Central memory CD8-positive, alpha-beta T cell (primary cell): ENCODE measurements around the gene CD177.
"Not testable (repeated sequence)": the region's sequence is repeated elsewhere in the genome, so short reads cannot be mapped to it uniquely, and the experiment has no call there.

Experiments used
- ATAC-seq: fragments of 150-1000 bp; cut with Tn5 transposase; replicated peaks from 2 replicates; pipeline ENCODE4 v1.10.0; 2022; ENCODE audit warnings: mild to moderate bottlenecking, moderate FRiP score, moderate number of reproducible peaks; ENCODE audit not compliant: poor library complexity, severe bottlenecking; ENCODE audit errors: extremely low read depth
- DNase-seq, 2 donors: peaks; one replicate each; pipeline ENCODE4 v3.0.0; 2021; ENCODE audit warnings: low spot score in 2 of 2
- H3K27ac Mint-ChIP-seq: one replicate; pipeline ENCODE4 v1.8.0; 2022; ENCODE audit warnings: low read depth, mild to moderate bottlenecking, moderate library complexity, mixed read lengths
- H3K27me3 Mint-ChIP-seq: one replicate; pipeline ENCODE4 v1.8.0; 2022; ENCODE audit warnings: mixed read lengths
- H3K36me3 Mint-ChIP-seq: one replicate; pipeline ENCODE4 v1.8.0; 2022; ENCODE audit warnings: mild to moderate bottlenecking, moderate library complexity, mixed read lengths; ENCODE audit not compliant: insufficient read depth
- H3K4me1 Mint-ChIP-seq: one replicate; pipeline ENCODE4 v1.8.0; 2022; ENCODE audit warnings: mixed read lengths
- H3K4me3 Mint-ChIP-seq: one replicate; pipeline ENCODE4 v1.8.0; 2022; ENCODE audit warnings: mild to moderate bottlenecking, moderate library complexity, mixed read lengths
- H3K9me3 Mint-ChIP-seq: one replicate; pipeline ENCODE4 v1.8.0; 2022; ENCODE audit warnings: mixed read lengths

The CD177 gene

GRCh38 chr19:43339243-43339930, 14.1 kb upstream of the CD177 start:
- H3K36me3 Mint-ChIP-seq, H3K4me3 Mint-ChIP-seq, H3K9me3 Mint-ChIP-seq, DNase-seq, ATAC-seq, H3K4me1 Mint-ChIP-seq, H3K27ac Mint-ChIP-seq: not testable (repeated sequence)
- peaks cover 40% of the 10 kb centered on the region for H3K27me3 Mint-ChIP-seq

GRCh38 chr19:43340101-43340500, 13.4 kb upstream of the CD177 start:
- not testable (repeated sequence) for H3K4me1 Mint-ChIP-seq, ATAC-seq, H3K4me3 Mint-ChIP-seq, H3K9me3 Mint-ChIP-seq, H3K27ac Mint-ChIP-seq, DNase-seq, H3K36me3 Mint-ChIP-seq
- peaks cover 40% of the 10 kb centered on the region for H3K27me3 Mint-ChIP-seq

- not testable (repeated sequence) for H3K4me1 Mint-ChIP-seq, H3K4me3 Mint-ChIP-seq, H3K27ac Mint-ChIP-seq, DNase-seq, H3K9me3 Mint-ChIP-seq, ATAC-seq, H3K36me3 Mint-ChIP-seq
- peaks cover 40% of the 10 kb centered on the region for H3K27me3 Mint-ChIP-seq
These were observed 12.4 kb upstream of the CD177 start for GRCh38 chr19:43341098-43341497.

- ATAC-seq, H3K9me3 Mint-ChIP-seq, H3K4me1 Mint-ChIP-seq, H3K4me3 Mint-ChIP-seq, DNase-seq, H3K27ac Mint-ChIP-seq, H3K36me3 Mint-ChIP-seq: not testable (repeated sequence)
- H3K27me3 Mint-ChIP-seq, result peaks cover 43% of the 10 kb centered on the region
These were observed 11.4 kb upstream of the CD177 start for GRCh38 chr19:43342104-43342503.

GRCh38 chr19:43344347-43344925, 9.1 kb upstream of the CD177 start:
- ATAC-seq, DNase-seq, H3K4me3 Mint-ChIP-seq, H3K27ac Mint-ChIP-seq, H3K4me1 Mint-ChIP-seq, H3K36me3 Mint-ChIP-seq, H3K9me3 Mint-ChIP-seq: not testable (repeated sequence)
- peaks cover 50% of the 10 kb centered on the region for H3K27me3 Mint-ChIP-seq

- H3K27ac Mint-ChIP-seq, H3K9me3 Mint-ChIP-seq, H3K36me3 Mint-ChIP-seq, DNase-seq, ATAC-seq, H3K4me3 Mint-ChIP-seq, H3K4me1 Mint-ChIP-seq: not testable (repeated sequence)
- peaks cover 35% of the 10 kb centered on the region for H3K27me3 Mint-ChIP-seq
These were observed 3.7 kb upstream of the CD177 start for GRCh38 chr19:43349813-43350212.

GRCh38 chr19:43351998-43352746, 1.3 kb upstream of the CD177 start:
- Mint-ChIP-seq H3K9me3 (no peaks in the 10 kb centered on the region), H3K27me3 (peaks cover 41% of the 10 kb centered on the region), H3K4me1 (no peaks in the 10 kb centered on the region), H3K4me3 (no peak overlapping the region), H3K27ac (no peak overlapping the region), H3K36me3 (no peaks in the 10 kb centered on the region)
- no peak for ATAC-seq
- DNase-seq, result no peak

- no peak for DNase-seq
- no peak overlapping the region for H3K4me3 Mint-ChIP-seq
- H3K36me3 Mint-ChIP-seq, result no peaks in the 10 kb centered on the region
- H3K9me3 Mint-ChIP-seq, result no peaks in the 10 kb centered on the region
- H3K27me3 Mint-ChIP-seq, result peaks cover 35% of the 10 kb centered on the region
- H3K27ac Mint-ChIP-seq, result no peak overlapping the region
- ATAC-seq, result no peak
- H3K4me1 Mint-ChIP-seq, result no peaks in the 10 kb centered on the region
These were observed 780 bp downstream of the CD177 start for GRCh38 chr19:43354305-43354627.

- DNase-seq, H3K9me3 Mint-ChIP-seq, H3K36me3 Mint-ChIP-seq, H3K4me1 Mint-ChIP-seq, ATAC-seq, H3K27ac Mint-ChIP-seq, H3K4me3 Mint-ChIP-seq: not testable (repeated sequence)
- H3K27me3 Mint-ChIP-seq, result peaks cover 35% of the 10 kb centered on the region
These were observed 3.3 kb downstream of the CD177 start for GRCh38 chr19:43356749-43357148.

- Mint-ChIP-seq H3K27ac (no peak overlapping the region), H3K27me3 (peaks cover 18% of the 10 kb centered on the region), H3K36me3 (no peaks in the 10 kb centered on the region), H3K4me1 (no peaks in the 10 kb centered on the region), H3K4me3 (no peak overlapping the region), H3K9me3 (no peaks in the 10 kb centered on the region)
- no peak for ATAC-seq
- no peak for DNase-seq
These were observed 8.7 kb downstream of the CD177 start for GRCh38 chr19:43362179-43362578.

- Mint-ChIP-seq H3K36me3 (no peaks in the 10 kb centered on the region), H3K27ac (no peak overlapping the region), H3K4me3 (no peak overlapping the region), H3K27me3 (peaks cover 22% of the 10 kb centered on the region), H3K9me3 (no peaks in the 10 kb centered on the region), H3K4me1 (no peaks in the 10 kb centered on the region)
- DNase-seq (no peak), ATAC-seq (no peak)
These were observed 9.3 kb downstream of the CD177 start for GRCh38 chr19:43362745-43363144.

GRCh38 chr19:43365677-43366076, 12.2 kb downstream of the CD177 start:
- not testable (repeated sequence) for ATAC-seq, H3K27ac Mint-ChIP-seq, H3K4me1 Mint-ChIP-seq, H3K9me3 Mint-ChIP-seq, H3K36me3 Mint-ChIP-seq, DNase-seq, H3K4me3 Mint-ChIP-seq
- peaks cover 29% of the 10 kb centered on the region for H3K27me3 Mint-ChIP-seq

- H3K9me3 Mint-ChIP-seq, result no peaks in the 10 kb centered on the region
- ATAC-seq, result no peak
- H3K36me3 Mint-ChIP-seq, result no peaks in the 10 kb centered on the region
- H3K4me3 Mint-ChIP-seq, result no peak overlapping the region
- no peaks in the 10 kb centered on the region for H3K4me1 Mint-ChIP-seq
- H3K27me3 Mint-ChIP-seq, result peaks cover 38% of the 10 kb centered on the region
- no peak for DNase-seq
- no peak overlapping the region for H3K27ac Mint-ChIP-seq
These were observed 14.3 kb downstream of the CD177 start for GRCh38 chr19:43367822-43368221.
